Chondrocyte (in vitro differentiated cells): ENCODE results near the gene FRMPD4. TPM values are rescaled to one million over a fixed set of nuclear protein-coding genes. Genes with fewer than 3 reads are reported as not detected.

ENCODE experiments used
- DNase-seq: peaks from one replicate; pipeline ENCODE4 v3.0.0; 2021; ENCODE audit warnings: mixed read lengths, low spot score
- H3K27ac Mint-ChIP-seq: one replicate; pipeline ENCODE4 v1.8.0; 2021; ENCODE audit warnings: mild to moderate bottlenecking, moderate library complexity, mixed read lengths; ENCODE audit not compliant: unreplicated experiment
- H3K27me3 Mint-ChIP-seq: 2 replicates; pipeline ENCODE4 v1.8.0; 2021; ENCODE audit warnings: low read depth, mixed read lengths
- H3K36me3 Mint-ChIP-seq: 2 replicates; pipeline ENCODE4 v1.8.0; 2021; ENCODE audit warnings: low read depth, mixed read lengths
- H3K4me1 Mint-ChIP-seq: 2 replicates; pipeline ENCODE4 v1.8.0; 2021; ENCODE audit warnings: low read depth, mild to moderate bottlenecking, mixed read lengths
- H3K4me3 Mint-ChIP-seq: one replicate; pipeline ENCODE4 v1.8.0; 2021; ENCODE audit warnings: mild to moderate bottlenecking, moderate library complexity, mixed read lengths; ENCODE audit not compliant: unreplicated experiment
- H3K9me3 Mint-ChIP-seq: 2 replicates; pipeline ENCODE4 v1.8.0; 2021; ENCODE audit warnings: low read depth, mixed read lengths
- total RNA-seq: library from RNA; stranded (reverse); gene quantifications from 3 replicates; pipeline ENCODE4 v1.2.1, GENCODE V29; 2021
- TF ChIP-seq, protein P1 (sequence below): fragments of 200-600 bp; sonication (generic); IDR thresholded peaks from 2 replicates; pipeline ENCODE4 v1.5.0; 2021; ENCODE audit warnings: antibody characterized with exemption, mild to moderate bottlenecking, moderate library complexity

The FRMPD4 gene
- total RNA-seq, 1 donor from 2014 or later, result 0.10 TPM

DNA sequence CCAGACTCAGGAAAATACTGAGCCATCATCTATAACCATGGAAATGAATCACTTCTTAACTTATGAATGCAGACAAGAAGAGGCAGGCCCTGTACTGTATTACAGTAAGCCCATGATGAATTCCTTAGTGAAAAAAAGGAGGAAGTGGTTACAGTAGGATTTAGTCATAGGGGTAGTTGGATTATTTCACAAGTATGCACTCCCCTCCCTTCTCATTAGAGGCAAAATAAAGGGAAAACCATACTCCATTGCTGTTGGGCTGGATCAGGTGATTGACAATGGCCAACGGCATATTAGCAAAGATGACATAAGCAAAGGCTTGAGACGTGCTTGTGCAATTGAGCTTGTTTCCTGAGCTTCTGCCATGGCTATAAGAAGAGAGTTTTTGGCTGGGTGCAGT, 471.8 kb downstream of the FRMPD4 start:
- no peaks in the 10 kb centered on the region for H3K27me3 Mint-ChIP-seq
- H3K4me1 Mint-ChIP-seq, result no peaks in the 10 kb centered on the region
- H3K9me3 Mint-ChIP-seq, result peaks cover 20% of the 10 kb centered on the region
- H3K27ac Mint-ChIP-seq, result no peak overlapping the region
- DNase-seq, result no peak
- H3K4me3 Mint-ChIP-seq, result no peak overlapping the region
- H3K36me3 Mint-ChIP-seq, result no peaks in the 10 kb centered on the region
- TF ChIP-seq, protein P1, sequence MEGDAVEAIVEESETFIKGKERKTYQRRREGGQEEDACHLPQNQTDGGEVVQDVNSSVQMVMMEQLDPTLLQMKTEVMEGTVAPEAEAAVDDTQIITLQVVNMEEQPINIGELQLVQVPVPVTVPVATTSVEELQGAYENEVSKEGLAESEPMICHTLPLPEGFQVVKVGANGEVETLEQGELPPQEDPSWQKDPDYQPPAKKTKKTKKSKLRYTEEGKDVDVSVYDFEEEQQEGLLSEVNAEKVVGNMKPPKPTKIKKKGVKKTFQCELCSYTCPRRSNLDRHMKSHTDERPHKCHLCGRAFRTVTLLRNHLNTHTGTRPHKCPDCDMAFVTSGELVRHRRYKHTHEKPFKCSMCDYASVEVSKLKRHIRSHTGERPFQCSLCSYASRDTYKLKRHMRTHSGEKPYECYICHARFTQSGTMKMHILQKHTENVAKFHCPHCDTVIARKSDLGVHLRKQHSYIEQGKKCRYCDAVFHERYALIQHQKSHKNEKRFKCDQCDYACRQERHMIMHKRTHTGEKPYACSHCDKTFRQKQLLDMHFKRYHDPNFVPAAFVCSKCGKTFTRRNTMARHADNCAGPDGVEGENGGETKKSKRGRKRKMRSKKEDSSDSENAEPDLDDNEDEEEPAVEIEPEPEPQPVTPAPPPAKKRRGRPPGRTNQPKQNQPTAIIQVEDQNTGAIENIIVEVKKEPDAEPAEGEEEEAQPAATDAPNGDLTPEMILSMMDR, result no peak

DNA sequence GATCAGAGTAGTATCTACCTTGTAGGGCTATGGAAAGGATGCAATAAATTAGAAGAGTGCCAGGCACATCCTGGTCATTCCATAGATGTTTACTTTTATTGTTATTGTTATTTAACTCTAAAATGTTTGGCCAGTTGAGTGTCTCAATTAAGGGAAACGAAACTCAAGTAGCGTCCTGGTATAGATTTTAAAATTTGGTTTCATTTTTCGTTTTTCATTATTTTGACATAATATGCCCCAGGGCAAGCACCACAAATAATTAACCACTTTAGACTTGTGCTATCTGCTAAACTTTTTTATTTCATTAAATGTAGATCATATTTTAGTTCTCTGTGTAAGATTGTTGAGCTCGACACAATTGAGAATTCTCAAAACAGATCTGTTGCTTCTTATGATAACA, 473.2 kb downstream of the FRMPD4 start:
- peaks cover 18% of the 10 kb centered on the region for H3K9me3 Mint-ChIP-seq
- H3K27me3 Mint-ChIP-seq, result no peaks in the 10 kb centered on the region
- no peaks in the 10 kb centered on the region for H3K36me3 Mint-ChIP-seq
- DNase-seq, result no peak
- no peaks in the 10 kb centered on the region for H3K4me1 Mint-ChIP-seq
- no peak overlapping the region for H3K4me3 Mint-ChIP-seq
- H3K27ac Mint-ChIP-seq, result no peak overlapping the region
- TF ChIP-seq, protein P1, result no peak

DNA sequence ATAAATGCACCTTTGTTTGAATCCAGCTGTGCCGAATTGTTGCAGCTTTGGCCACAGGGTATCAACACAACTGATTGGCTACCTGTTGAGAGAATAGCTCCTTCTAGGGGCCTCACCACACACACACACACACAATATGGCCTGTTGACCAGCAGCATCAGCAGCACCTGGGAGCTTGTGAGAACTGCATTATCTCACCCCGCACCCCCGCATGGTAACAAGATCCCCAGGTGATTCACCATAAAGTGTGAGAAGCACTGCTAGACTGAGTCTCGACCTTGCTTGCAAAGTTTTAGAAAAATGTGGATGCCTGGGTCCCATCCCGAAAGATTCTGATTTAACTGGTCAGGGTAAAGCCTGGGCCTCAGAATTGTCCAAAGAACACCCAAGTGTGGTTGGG, 476.0 kb downstream of the FRMPD4 start:
- H3K9me3 Mint-ChIP-seq, result peaks cover 8% of the 10 kb centered on the region
- no peak for DNase-seq

DNA sequence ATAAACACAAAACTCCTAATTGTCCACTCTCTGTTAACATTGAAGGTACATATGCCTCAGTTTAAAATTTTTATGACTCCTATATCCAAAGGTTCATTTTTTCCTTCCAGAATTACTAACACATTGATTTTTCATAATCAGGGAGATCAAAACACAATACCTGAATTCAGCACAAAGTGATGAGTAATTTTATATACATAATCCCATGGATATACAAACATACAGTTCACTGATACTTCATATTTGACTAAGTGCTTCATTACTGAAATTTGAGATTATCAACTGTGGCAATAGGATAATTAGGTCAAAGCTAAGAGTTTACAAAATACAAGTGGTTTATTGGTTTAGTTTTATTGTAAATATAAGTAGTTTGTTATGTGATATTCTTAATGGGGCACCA, 476.8 kb downstream of the FRMPD4 start:
- H3K9me3 Mint-ChIP-seq, result peaks cover 11% of the 10 kb centered on the region
- no peaks in the 10 kb centered on the region for H3K27me3 Mint-ChIP-seq
- TF ChIP-seq, protein P1, result no peak
- H3K27ac Mint-ChIP-seq, result no peak overlapping the region
- H3K4me1 Mint-ChIP-seq, result no peaks in the 10 kb centered on the region
- no peak overlapping the region for H3K4me3 Mint-ChIP-seq
- H3K36me3 Mint-ChIP-seq, result no peaks in the 10 kb centered on the region
- no peak for DNase-seq

More for the DNA sequence above, 476.0 kb downstream of the FRMPD4 start:
- Mint-ChIP-seq H3K27me3 (no peaks in the 10 kb centered on the region), H3K36me3 (no peaks in the 10 kb centered on the region), H3K4me1 (no peaks in the 10 kb centered on the region), H3K4me3 (no peak overlapping the region), H3K27ac (no peak overlapping the region)
- TF ChIP-seq, protein P1, result no peak

DNA sequence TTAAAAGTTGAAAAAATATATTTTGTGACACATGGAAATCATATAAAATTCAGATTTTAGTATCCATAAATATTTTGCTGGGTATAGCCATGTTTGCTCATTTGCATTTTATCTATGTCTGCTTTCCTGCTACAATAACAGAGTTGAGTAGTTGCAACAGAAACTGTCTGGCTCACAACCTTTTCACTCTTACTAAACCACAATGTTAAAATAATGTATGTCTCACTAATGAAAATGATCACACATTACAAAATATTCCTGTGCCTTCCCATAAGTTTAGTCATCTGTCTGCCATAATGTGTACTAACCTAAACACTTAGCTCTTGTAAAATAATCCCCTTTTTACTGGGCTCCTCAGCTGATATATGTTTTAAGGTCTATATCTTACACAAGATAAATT, 479.0 kb downstream of the FRMPD4 start:
- no peak for DNase-seq
- H3K4me1 Mint-ChIP-seq, result no peaks in the 10 kb centered on the region
- peaks cover 13% of the 10 kb centered on the region for H3K9me3 Mint-ChIP-seq
- no peak overlapping the region for H3K4me3 Mint-ChIP-seq
- no peaks in the 10 kb centered on the region for H3K27me3 Mint-ChIP-seq
- TF ChIP-seq, protein P1, result no peak
- H3K36me3 Mint-ChIP-seq, result no peaks in the 10 kb centered on the region
- H3K27ac Mint-ChIP-seq, result no peak overlapping the region
